ENCODE data around the gene DOCK2. TPM values are rescaled to one million over a fixed set of nuclear protein-coding genes. Genes with fewer than 3 reads are reported as not detected.

The DOCK2 gene
- polyA plus RNA-seq, 3 donors: 57.5 to 178 (median 115) TPM

DNA sequence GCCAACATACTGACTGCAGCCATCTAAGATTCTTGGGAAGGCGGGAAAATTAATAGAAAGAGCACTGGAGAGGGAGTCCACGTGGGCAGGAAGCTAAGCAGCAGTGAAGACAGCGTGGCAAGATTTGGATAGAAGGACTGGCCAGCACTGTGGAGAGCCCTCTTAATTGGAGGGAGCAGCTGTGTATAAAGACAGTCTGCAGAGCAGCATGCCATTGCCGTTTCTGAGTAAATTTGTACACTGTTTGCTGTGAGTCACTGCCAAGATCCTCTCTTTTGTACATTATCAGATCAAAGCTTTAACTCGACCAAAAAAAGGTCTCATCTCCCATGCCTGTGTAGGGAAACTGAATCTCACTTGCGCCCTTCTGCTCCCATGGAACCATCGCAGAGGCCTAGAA, 297.9 kb downstream of the DOCK2 start:
- H3K36me3 Mint-ChIP-seq: peaks cover 68 to 79% of the 10 kb centered on the region in 2 donors

DNA sequence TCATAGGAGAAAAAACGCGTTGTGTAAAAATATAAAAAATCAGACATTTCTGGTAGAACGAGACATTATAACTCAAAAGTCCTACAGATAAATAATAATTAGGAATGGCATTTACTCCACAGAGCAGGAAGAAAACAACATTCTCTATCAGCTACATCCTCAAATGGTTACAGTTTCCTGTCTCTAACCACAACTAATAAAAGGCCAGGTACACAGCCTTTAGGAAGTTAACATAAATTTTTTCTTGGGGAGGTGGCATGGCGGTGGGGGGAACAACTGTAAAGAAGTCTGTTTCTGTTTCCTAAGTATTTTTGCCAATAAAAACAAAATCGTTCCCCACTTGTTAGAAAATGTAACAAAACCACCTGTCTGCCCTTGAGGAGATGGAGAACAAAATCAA, 298.7 kb downstream of the DOCK2 start:
- Histone ChIP-seq H3K4me2 (replicated peaks; ENCODE audit: extremely low read depth, low read length, poor library complexity, severe bottlenecking) (no peak overlapping the region), H3K9me3 (replicated peaks in 1 of 2; ENCODE audit: control insufficient read depth in 1 of 2, insufficient read depth in 1 of 2, low read length in 2 of 2) (no peaks in the 10 kb centered on the region), H3K36me3 (replicated peaks in 1 of 2; ENCODE audit: control insufficient read depth in 1 of 2, insufficient read depth in 2 of 2, low read length in 2 of 2) (peaks cover 51 to 82% of the 10 kb centered on the region in 2 donors), H3K4me3 (replicated peaks in 1 of 3; ENCODE audit: low read depth in 2 of 3, low read length in 3 of 3) (no peak overlapping the region), H3K27ac (ENCODE audit: low read depth in 1 of 2, low read length in 2 of 2) (peak overlapping the region in 1 of 2 donors; percentile 40), H3K79me2 (ENCODE audit: insufficient read depth, low read length) (peaks cover 9% of the 10 kb centered on the region), H3K4me1 (ENCODE audit: control insufficient read depth in 1 of 2, insufficient read depth in 2 of 2, low read length in 2 of 2) (no peaks in the 10 kb centered on the region), H3K9ac (ENCODE audit: insufficient read depth, low read length, poor library complexity, severe bottlenecking) (no peak overlapping the region), H3K27me3 (ENCODE audit: control insufficient read depth in 2 of 2, insufficient read depth in 2 of 2, low read length in 2 of 2) (no peaks in the 10 kb centered on the region), H2AFZ (ENCODE audit: insufficient read depth, low read depth, low read length, poor library complexity, severe bottlenecking) (no peak overlapping the region), H4K20me1 (ENCODE audit: insufficient read depth, low read length) (peaks cover 99% of the 10 kb centered on the region)
- Mint-ChIP-seq H3K4me3 (no peak overlapping the region), H3K36me3 (peaks cover 64 to 75% of the 10 kb centered on the region in 2 donors), H3K27me3 (ENCODE audit: low read depth in 3 of 3) (no peaks in the 10 kb centered on the region), H3K27ac (peak overlapping the region in 1 of 7 donors; percentile 32), H3K4me1 (peaks cover 12% of the 10 kb centered on the region), H3K9me3 (peaks cover 0 to 3% (median 0%) of the 10 kb centered on the region in 7 donors)
- TF ChIP-seq, protein P1, sequence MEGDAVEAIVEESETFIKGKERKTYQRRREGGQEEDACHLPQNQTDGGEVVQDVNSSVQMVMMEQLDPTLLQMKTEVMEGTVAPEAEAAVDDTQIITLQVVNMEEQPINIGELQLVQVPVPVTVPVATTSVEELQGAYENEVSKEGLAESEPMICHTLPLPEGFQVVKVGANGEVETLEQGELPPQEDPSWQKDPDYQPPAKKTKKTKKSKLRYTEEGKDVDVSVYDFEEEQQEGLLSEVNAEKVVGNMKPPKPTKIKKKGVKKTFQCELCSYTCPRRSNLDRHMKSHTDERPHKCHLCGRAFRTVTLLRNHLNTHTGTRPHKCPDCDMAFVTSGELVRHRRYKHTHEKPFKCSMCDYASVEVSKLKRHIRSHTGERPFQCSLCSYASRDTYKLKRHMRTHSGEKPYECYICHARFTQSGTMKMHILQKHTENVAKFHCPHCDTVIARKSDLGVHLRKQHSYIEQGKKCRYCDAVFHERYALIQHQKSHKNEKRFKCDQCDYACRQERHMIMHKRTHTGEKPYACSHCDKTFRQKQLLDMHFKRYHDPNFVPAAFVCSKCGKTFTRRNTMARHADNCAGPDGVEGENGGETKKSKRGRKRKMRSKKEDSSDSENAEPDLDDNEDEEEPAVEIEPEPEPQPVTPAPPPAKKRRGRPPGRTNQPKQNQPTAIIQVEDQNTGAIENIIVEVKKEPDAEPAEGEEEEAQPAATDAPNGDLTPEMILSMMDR (IDR thresholded peaks at IDR 0.05): no peak
- WGBS (ENCODE audit: insufficient coverage): no CpG with 5 or more reads among the region's 5 CpGs
- no peak for DNase-seq
- intact Hi-C loops (cut with micrococcal nuclease): no loop called here

More for the DNA sequence above, 297.9 kb downstream of the DOCK2 start:
- H2AFZ ChIP-seq (ENCODE audit: insufficient read depth, low read depth, low read length, poor library complexity, severe bottlenecking): no peak overlapping the region
- peaks cover 9% of the 10 kb centered on the region for H3K79me2 ChIP-seq (ENCODE audit: insufficient read depth, low read length)
- Mint-ChIP-seq H3K4me3 (no peak overlapping the region), H3K9me3 (peaks cover 0 to 3% (median 0%) of the 10 kb centered on the region in 7 donors), H3K27me3 (ENCODE audit: low read depth in 3 of 3) (no peaks in the 10 kb centered on the region), H3K27ac (peak overlapping the region in 1 of 7 donors; percentile 34), H3K4me1 (peaks cover 12% of the 10 kb centered on the region)
- H3K27ac ChIP-seq (ENCODE audit: low read depth in 1 of 2, low read length in 2 of 2): no peak overlapping the region
- H3K9me3 ChIP-seq (replicated peaks in 1 of 2; ENCODE audit: control insufficient read depth in 1 of 2, insufficient read depth in 1 of 2, low read length in 2 of 2): no peaks in the 10 kb centered on the region
- no peak overlapping the region for H3K4me2 ChIP-seq (replicated peaks; ENCODE audit: extremely low read depth, low read length, poor library complexity, severe bottlenecking)
- peaks cover 99% of the 10 kb centered on the region for H4K20me1 ChIP-seq (ENCODE audit: insufficient read depth, low read length)
- TF ChIP-seq, protein P1 (IDR thresholded peaks at IDR 0.05): no peak
- H3K4me3 ChIP-seq (replicated peaks in 1 of 3; ENCODE audit: low read depth in 2 of 3, low read length in 3 of 3): no peak overlapping the region
- no peaks in the 10 kb centered on the region for H3K4me1 ChIP-seq (ENCODE audit: control insufficient read depth in 1 of 2, insufficient read depth in 2 of 2, low read length in 2 of 2)
- intact Hi-C loops (cut with micrococcal nuclease): no loop called here
- DNase-seq: no peak
- no peaks in the 10 kb centered on the region for H3K27me3 ChIP-seq (ENCODE audit: control insufficient read depth in 2 of 2, insufficient read depth in 2 of 2, low read length in 2 of 2)
- 83% methylated on average over 7 of the region's 7 CpGs for WGBS (ENCODE audit: insufficient coverage)
- peaks cover 53 to 88% of the 10 kb centered on the region in 2 donors for H3K36me3 ChIP-seq (replicated peaks in 1 of 2; ENCODE audit: control insufficient read depth in 1 of 2, insufficient read depth in 2 of 2, low read length in 2 of 2)
- H3K9ac ChIP-seq (ENCODE audit: insufficient read depth, low read length, poor library complexity, severe bottlenecking): no peak overlapping the region

Measured in CD14-positive monocyte (primary cell).